ENCODE results near the gene FAM228B. TPM values are rescaled to one million over a fixed set of nuclear protein-coding genes. Genes with fewer than 3 reads are reported as not detected.

FAM228B gene
- total and polyA plus RNA-seq, 9 of the 15 experiments (the other 6 are each of a cell fraction or from before 2014, with no cell fraction given), result 1.1 to 3.7 (median 2.6) TPM

GRCh38 chr2:24206242-24206641 is 83.0 kb downstream of the FAM228B start:
- Histone ChIP-seq H3K4me2 (ENCODE audit: insufficient read depth, low read length) (no peak overlapping the region), H3K9ac (ENCODE audit: insufficient read depth in 1 of 2, low read depth in 2 of 2, low read length in 2 of 2) (no peak overlapping the region), H3K79me2 (ENCODE audit: control insufficient read depth, insufficient read depth, low read length) (no peaks in the 10 kb centered on the region), H2AFZ (ENCODE audit: low read depth, low read length) (no peak overlapping the region), H3K27me3 (ENCODE audit: control insufficient read depth in 2 of 2, insufficient read depth in 2 of 2, low read length in 2 of 2) (peaks cover 0 to 5% of the 10 kb centered on the region in 2 experiments; a peak in 3 of 5 replicates), H3K9me1 (ENCODE audit: control insufficient read depth, insufficient read depth, low read length) (no peaks in the 10 kb centered on the region), H3K27ac (ENCODE audit: extremely low read depth, low read depth, low read length) (no peak overlapping the region), H3K4me1 (replicated peaks in 1 of 2; ENCODE audit: control insufficient read depth in 2 of 2, insufficient read depth in 2 of 2, low read length in 2 of 2) (peaks cover 0 to 3% of the 10 kb centered on the region in 2 experiments; a peak in 1 of 5 replicates), H4K20me1 (replicated peaks; ENCODE audit: control insufficient read depth, insufficient read depth, low read length) (no peaks in the 10 kb centered on the region), H3K36me3 (ENCODE audit: control insufficient read depth, insufficient read depth, low read length) (no peaks in the 10 kb centered on the region), H3K9me3 (replicated peaks; ENCODE audit: control insufficient read depth, insufficient read depth, low read depth, low read length) (no peaks in the 10 kb centered on the region), H3K4me3 (no peak overlapping the region)
- in situ Hi-C loops (cut with MboI), result no loop called here
- no peak for ATAC-seq
- no peak for DNase-seq (ENCODE audit: extremely low read depth in 1 of 4, low spot score in 3 of 4)
- POLR2A ChIA-PET, result interaction anchor here (0.6 to 1.1 kb wide), 4 partner anchors 12 to 102 kb away, joined by 3 to 4 read pairs (median 3); no protein-coding TSS in a partner anchor
- CTCF ChIA-PET (ENCODE audit: low intra/inter-chr PET ratio), result no interaction called here
- FAIRE-seq, result no peak
- WGBS (ENCODE audit: insufficient coverage, low coverage, missing lambda C conversion rate), result 51% methylated on average over 5 of the region's 6 CpGs
- BruUV-seq (replicated peaks), result no TSS peak
- intact Hi-C loops (cut with micrococcal nuclease), result no loop called here
- TF ChIP-seq SUPT5H (IDR thresholded peaks at IDR 0.05) (no peak), TEAD1 (CRISPR knock-in tag; IDR thresholded peaks at IDR 0.05) (no peak), E2F5 (CRISPR knock-in tag; IDR thresholded peaks at IDR 0.05) (no peak), CBX3 (IDR thresholded peaks at IDR 0.05; ENCODE audit: borderline replicate concordance in 1 of 2, low read length in 2 of 2) (no peak)

DNA sequence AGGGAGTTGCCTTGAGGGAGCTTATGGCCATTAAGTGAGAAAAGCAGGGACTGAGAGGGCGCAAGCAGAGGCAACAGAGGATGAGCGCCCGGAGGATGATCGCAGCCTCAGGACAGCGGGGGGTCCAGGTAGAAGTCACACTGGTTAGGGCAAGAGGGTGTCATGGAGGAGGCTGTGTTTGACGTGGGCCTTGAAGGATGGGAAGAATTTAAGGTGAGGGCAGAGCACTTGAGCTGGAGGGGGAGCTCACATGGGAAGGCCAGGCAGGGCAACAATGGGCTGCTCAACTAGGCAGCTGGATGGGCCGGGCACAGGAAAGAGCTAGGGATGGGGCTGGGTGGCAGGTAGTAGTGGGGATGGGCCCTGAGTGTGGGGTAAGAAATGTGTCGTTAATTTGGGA is 83.4 kb downstream of the FAM228B start:
- no peak overlapping the region for H3K4me2 ChIP-seq (ENCODE audit: insufficient read depth, low read length)
- no peaks in the 10 kb centered on the region for H4K20me1 ChIP-seq (replicated peaks; ENCODE audit: control insufficient read depth, insufficient read depth, low read length)
- TF ChIP-seq MYBL2 (IDR thresholded peaks at IDR 0.05; ENCODE audit: low read depth) (no peak), MYBL2 (CRISPR knock-in tag; IDR thresholded peaks at IDR 0.05; ENCODE audit: borderline replicate concordance) (no peak), MAZ (CRISPR knock-in tag; conservative IDR thresholded peaks at IDR 0.05 in 1 of 2, IDR thresholded peaks at IDR 0.05 in 1 of 2) (no peak), ZNF133 (CRISPR knock-in tag; IDR thresholded peaks at IDR 0.05) (no peak), ETV1 (tag; conservative IDR thresholded peaks at IDR 0.05; ENCODE audit: low read depth) (no peak)
- TF ChIP-seq, protein P1, sequence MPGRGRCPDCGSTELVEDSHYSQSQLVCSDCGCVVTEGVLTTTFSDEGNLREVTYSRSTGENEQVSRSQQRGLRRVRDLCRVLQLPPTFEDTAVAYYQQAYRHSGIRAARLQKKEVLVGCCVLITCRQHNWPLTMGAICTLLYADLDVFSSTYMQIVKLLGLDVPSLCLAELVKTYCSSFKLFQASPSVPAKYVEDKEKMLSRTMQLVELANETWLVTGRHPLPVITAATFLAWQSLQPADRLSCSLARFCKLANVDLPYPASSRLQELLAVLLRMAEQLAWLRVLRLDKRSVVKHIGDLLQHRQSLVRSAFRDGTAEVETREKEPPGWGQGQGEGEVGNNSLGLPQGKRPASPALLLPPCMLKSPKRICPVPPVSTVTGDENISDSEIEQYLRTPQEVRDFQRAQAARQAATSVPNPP (IDR thresholded peaks at IDR 0.05; ENCODE audit: borderline replicate concordance, insufficient read depth, insufficient read length), result no peak
- H3K9me1 ChIP-seq (ENCODE audit: control insufficient read depth, insufficient read depth, low read length), result no peaks in the 10 kb centered on the region
- POLR2A ChIA-PET, result interaction anchor here (1.1 kb wide), 2 partner anchors 11 to 15 kb away, joined by 3 to 4 read pairs; no protein-coding TSS in a partner anchor
- no peak overlapping the region for H2AFZ ChIP-seq (ENCODE audit: low read depth, low read length)
- intact Hi-C loops (cut with micrococcal nuclease), result no loop called here
- H3K9me3 ChIP-seq (replicated peaks; ENCODE audit: control insufficient read depth, insufficient read depth, low read depth, low read length), result no peaks in the 10 kb centered on the region
- H3K4me1 ChIP-seq (replicated peaks in 1 of 2; ENCODE audit: control insufficient read depth in 2 of 2, insufficient read depth in 2 of 2, low read length in 2 of 2), result peaks cover 0 to 3% of the 10 kb centered on the region in 2 experiments; a peak in 1 of 5 replicates
- CTCF ChIA-PET (ENCODE audit: low intra/inter-chr PET ratio), result no interaction called here
- no peaks in the 10 kb centered on the region for H3K36me3 ChIP-seq (ENCODE audit: control insufficient read depth, insufficient read depth, low read length)
- H3K27me3 ChIP-seq (ENCODE audit: control insufficient read depth in 2 of 2, insufficient read depth in 2 of 2, low read length in 2 of 2), result peaks cover 0 to under 1% of the 10 kb centered on the region in 2 experiments; a peak in 3 of 5 replicates
- ATAC-seq (no peak), DNase-seq (ENCODE audit: extremely low read depth in 1 of 4, low spot score in 3 of 4) (no peak), FAIRE-seq (no peak)
- no peak overlapping the region for H3K4me3 ChIP-seq
- no TSS peak for BruUV-seq (replicated peaks)
- WGBS (ENCODE audit: insufficient coverage, low coverage, missing lambda C conversion rate), result 28% methylated on average over 8 of the region's 8 CpGs
- in situ Hi-C loops (cut with MboI), result no loop called here
- no peak overlapping the region for H3K9ac ChIP-seq (ENCODE audit: insufficient read depth in 1 of 2, low read depth in 2 of 2, low read length in 2 of 2)
- H3K27ac ChIP-seq (ENCODE audit: extremely low read depth, low read depth, low read length), result no peak overlapping the region
- H3K79me2 ChIP-seq (ENCODE audit: control insufficient read depth, insufficient read depth, low read length), result no peaks in the 10 kb centered on the region
